ENCODE data around the gene TMC3. TPM values are rescaled to one million over a fixed set of nuclear protein-coding genes. Genes with fewer than 3 reads are reported as not detected.

Gene TMC3
- total RNA-seq, 1 donor from 2014 or later, result not detected

GRCh38 chr15:81400640-81401236 lies 26.7 kb upstream of the TMC3 start:
- Mint-ChIP-seq H3K36me3 (ENCODE audit: low read depth) (no peaks in the 10 kb centered on the region), H3K4me1 (ENCODE audit: low read depth) (no peaks in the 10 kb centered on the region), H3K27ac (no peak overlapping the region), H3K27me3 (ENCODE audit: insufficient read depth) (peaks cover 5% of the 10 kb centered on the region), H3K9me3 (no peaks in the 10 kb centered on the region), H3K4me3 (no peak overlapping the region)
- DNase-seq (ENCODE audit: low spot score), result no peak
- intact Hi-C loops (cut with micrococcal nuclease), result loop anchor here (1.0 to 10.0 kb wide), 6 partner anchors 76 to 416 kb away; partner anchors contain the start of genes MESD and STARD5

- H3K9me3 Mint-ChIP-seq, result no peaks in the 10 kb centered on the region
- H3K27ac Mint-ChIP-seq, result no peak overlapping the region
- H3K4me1 Mint-ChIP-seq (ENCODE audit: low read depth), result no peaks in the 10 kb centered on the region
- DNase-seq (ENCODE audit: low spot score), result no peak
- H3K36me3 Mint-ChIP-seq (ENCODE audit: low read depth), result no peaks in the 10 kb centered on the region
- H3K27me3 Mint-ChIP-seq (ENCODE audit: insufficient read depth), result peaks cover 5% of the 10 kb centered on the region
- intact Hi-C loops (cut with micrococcal nuclease), result no loop called here
- no peak overlapping the region for H3K4me3 Mint-ChIP-seq
Measured at GRCh38 chr15:81398910-81399551, 25.0 kb upstream of the TMC3 start.

GRCh38 chr15:81398456-81398855 lies 24.4 kb upstream of the TMC3 start:
- Mint-ChIP-seq H3K4me3 (no peak overlapping the region), H3K9me3 (no peaks in the 10 kb centered on the region), H3K36me3 (ENCODE audit: low read depth) (no peaks in the 10 kb centered on the region), H3K27me3 (ENCODE audit: insufficient read depth) (peaks cover 5% of the 10 kb centered on the region), H3K27ac (no peak overlapping the region), H3K4me1 (ENCODE audit: low read depth) (no peaks in the 10 kb centered on the region)
- intact Hi-C loops (cut with micrococcal nuclease), result no loop called here
- no peak for DNase-seq (ENCODE audit: low spot score)

- Mint-ChIP-seq H3K4me1 (ENCODE audit: low read depth) (no peaks in the 10 kb centered on the region), H3K27me3 (ENCODE audit: insufficient read depth) (peaks cover 9% of the 10 kb centered on the region)
- intact Hi-C loops (cut with micrococcal nuclease), result no loop called here
Measured at GRCh38 chr15:81394603-81395002, 20.6 kb upstream of the TMC3 start.

GRCh38 chr15:81391657-81392056 lies 17.6 kb upstream of the TMC3 start:
- Mint-ChIP-seq H3K9me3 (no peaks in the 10 kb centered on the region), H3K36me3 (ENCODE audit: low read depth) (no peaks in the 10 kb centered on the region), H3K4me1 (ENCODE audit: low read depth) (no peaks in the 10 kb centered on the region), H3K27me3 (ENCODE audit: insufficient read depth) (peaks cover 16% of the 10 kb centered on the region), H3K4me3 (no peak overlapping the region), H3K27ac (no peak overlapping the region)
- intact Hi-C loops (cut with micrococcal nuclease), result no loop called here
- DNase-seq (ENCODE audit: low spot score), result no peak

More at GRCh38 chr15:81394603-81395002, 20.6 kb upstream of the TMC3 start:
- Mint-ChIP-seq H3K4me3 (no peak overlapping the region), H3K9me3 (no peaks in the 10 kb centered on the region), H3K27ac (no peak overlapping the region), H3K36me3 (ENCODE audit: low read depth) (no peaks in the 10 kb centered on the region)
- no peak for DNase-seq (ENCODE audit: low spot score)

GRCh38 chr15:81388436-81388770 lies 14.4 kb upstream of the TMC3 start:
- Mint-ChIP-seq H3K27me3 (ENCODE audit: insufficient read depth) (peaks cover 13% of the 10 kb centered on the region), H3K27ac (no peak overlapping the region), H3K36me3 (ENCODE audit: low read depth) (no peaks in the 10 kb centered on the region), H3K4me3 (no peak overlapping the region), H3K4me1 (ENCODE audit: low read depth) (peaks cover 12% of the 10 kb centered on the region), H3K9me3 (no peaks in the 10 kb centered on the region)
- intact Hi-C loops (cut with micrococcal nuclease), result no loop called here
- DNase-seq (ENCODE audit: low spot score), result no peak

GRCh38 chr15:81387621-81388435 lies 13.8 kb upstream of the TMC3 start:
- Mint-ChIP-seq H3K36me3 (ENCODE audit: low read depth) (no peaks in the 10 kb centered on the region), H3K4me1 (ENCODE audit: low read depth) (peaks cover 12% of the 10 kb centered on the region), H3K27ac (no peak overlapping the region), H3K9me3 (no peaks in the 10 kb centered on the region), H3K27me3 (ENCODE audit: insufficient read depth) (peaks cover 11% of the 10 kb centered on the region), H3K4me3 (no peak overlapping the region)
- intact Hi-C loops (cut with micrococcal nuclease), result no loop called here
- no peak for DNase-seq (ENCODE audit: low spot score)

DNA sequence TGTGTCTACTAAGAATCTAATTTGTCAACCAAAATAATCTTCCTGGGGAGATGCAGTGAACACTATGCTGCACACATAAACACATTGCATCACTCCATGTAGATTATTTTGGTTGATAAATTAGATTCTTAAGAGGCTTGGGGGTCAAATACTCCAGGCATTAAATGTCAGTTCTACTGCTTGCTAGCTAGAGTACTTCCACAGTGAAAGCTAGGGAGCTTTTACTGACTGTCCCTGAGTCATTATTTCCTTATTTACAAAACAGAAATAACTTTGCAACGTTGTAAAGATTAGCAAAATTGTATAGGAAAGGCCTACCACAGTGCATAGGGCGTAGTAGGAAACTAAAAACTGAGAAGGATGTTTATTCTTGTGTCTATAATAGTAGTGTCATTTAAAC lies 12.9 kb upstream of the TMC3 start:
- no peak for DNase-seq (ENCODE audit: low spot score)
- peaks cover 11% of the 10 kb centered on the region for H3K27me3 Mint-ChIP-seq (ENCODE audit: insufficient read depth)
- peaks cover 12% of the 10 kb centered on the region for H3K4me1 Mint-ChIP-seq (ENCODE audit: low read depth)
- H3K4me3 Mint-ChIP-seq, result no peak overlapping the region
- no peaks in the 10 kb centered on the region for H3K9me3 Mint-ChIP-seq
- no peak overlapping the region for H3K27ac Mint-ChIP-seq
- no peaks in the 10 kb centered on the region for H3K36me3 Mint-ChIP-seq (ENCODE audit: low read depth)
- intact Hi-C loops (cut with micrococcal nuclease), result no loop called here

DNA sequence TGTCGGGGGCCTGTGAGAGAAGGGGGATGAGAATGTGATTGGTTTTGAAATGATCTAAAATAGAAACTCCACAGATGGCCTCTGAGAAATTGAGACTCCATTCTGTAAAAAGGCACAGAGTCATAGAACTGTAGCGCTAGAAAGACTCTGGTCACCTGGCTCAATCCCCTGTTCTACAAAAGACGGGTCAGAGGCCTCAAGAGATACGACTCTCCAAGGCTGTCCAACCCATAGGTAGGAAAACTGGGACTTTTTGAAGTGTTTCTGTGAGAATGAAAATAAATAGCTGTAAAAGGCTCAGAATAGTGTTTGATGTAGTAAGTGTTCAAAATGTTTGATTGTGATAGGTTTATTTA lies 11.7 kb upstream of the TMC3 start:
- Mint-ChIP-seq H3K4me1 (ENCODE audit: low read depth) (peaks cover 18% of the 10 kb centered on the region), H3K36me3 (ENCODE audit: low read depth) (no peaks in the 10 kb centered on the region), H3K4me3 (no peak overlapping the region), H3K27ac (no peak overlapping the region), H3K9me3 (no peaks in the 10 kb centered on the region), H3K27me3 (ENCODE audit: insufficient read depth) (peaks cover 8% of the 10 kb centered on the region)
- no peak for DNase-seq (ENCODE audit: low spot score)
- intact Hi-C loops (cut with micrococcal nuclease), result no loop called here

DNA sequence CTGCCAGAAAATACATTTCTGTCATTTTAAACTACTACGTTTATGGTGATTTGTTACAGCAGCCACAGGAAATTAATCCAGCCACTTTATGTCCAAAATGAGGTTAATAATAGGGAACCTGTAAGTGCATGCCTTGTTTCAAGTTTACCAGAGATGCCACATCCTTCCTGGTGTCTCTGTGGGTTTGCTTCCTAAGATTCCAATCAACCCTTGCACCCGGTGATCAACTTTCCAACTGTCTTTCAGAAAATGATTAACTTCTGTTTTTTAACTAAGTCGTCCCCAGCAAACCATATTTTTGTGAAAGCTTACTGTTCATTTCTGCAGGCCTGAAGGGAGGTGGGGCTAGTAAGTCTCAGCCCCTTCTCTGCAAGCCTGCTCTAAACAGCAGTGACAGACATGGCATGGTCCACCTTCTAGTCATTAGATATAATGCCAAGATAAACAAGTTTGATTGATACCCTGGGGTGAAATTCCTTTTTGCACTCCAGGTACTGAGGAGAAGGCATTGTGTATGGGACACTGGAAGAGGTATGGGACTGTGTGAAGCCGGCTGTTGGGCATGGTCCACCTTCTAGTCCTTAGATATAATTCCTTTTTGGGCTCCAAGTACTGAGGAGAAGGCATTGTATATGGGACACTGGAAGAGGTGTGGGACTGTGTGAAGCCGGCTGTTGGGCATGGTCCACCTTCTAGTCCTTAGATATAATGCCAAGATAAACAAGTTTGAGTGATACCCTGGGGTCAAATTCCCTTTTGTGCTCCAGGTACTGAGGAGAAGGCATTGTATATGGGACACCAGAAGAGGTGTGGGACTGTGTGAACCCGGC lies 11.1 kb upstream of the TMC3 start:
- Mint-ChIP-seq H3K9me3 (no peaks in the 10 kb centered on the region), H3K27me3 (ENCODE audit: insufficient read depth) (peaks cover 8% of the 10 kb centered on the region), H3K4me3 (no peak overlapping the region), H3K4me1 (ENCODE audit: low read depth) (peaks cover 24% of the 10 kb centered on the region), H3K36me3 (ENCODE audit: low read depth) (no peaks in the 10 kb centered on the region), H3K27ac (no peak overlapping the region)
- DNase-seq (ENCODE audit: low spot score), result no peak
- intact Hi-C loops (cut with micrococcal nuclease), result no loop called here

- Mint-ChIP-seq H3K27me3 (ENCODE audit: insufficient read depth) (peaks cover 5% of the 10 kb centered on the region), H3K4me1 (ENCODE audit: low read depth) (peaks cover 27% of the 10 kb centered on the region), H3K36me3 (ENCODE audit: low read depth) (no peaks in the 10 kb centered on the region), H3K27ac (no peak overlapping the region), H3K9me3 (no peaks in the 10 kb centered on the region), H3K4me3 (no peak overlapping the region)
- intact Hi-C loops (cut with micrococcal nuclease), result no loop called here
- DNase-seq (ENCODE audit: low spot score), result no peak
Measured at GRCh38 chr15:81381720-81382119, 7.7 kb upstream of the TMC3 start.

DNA sequence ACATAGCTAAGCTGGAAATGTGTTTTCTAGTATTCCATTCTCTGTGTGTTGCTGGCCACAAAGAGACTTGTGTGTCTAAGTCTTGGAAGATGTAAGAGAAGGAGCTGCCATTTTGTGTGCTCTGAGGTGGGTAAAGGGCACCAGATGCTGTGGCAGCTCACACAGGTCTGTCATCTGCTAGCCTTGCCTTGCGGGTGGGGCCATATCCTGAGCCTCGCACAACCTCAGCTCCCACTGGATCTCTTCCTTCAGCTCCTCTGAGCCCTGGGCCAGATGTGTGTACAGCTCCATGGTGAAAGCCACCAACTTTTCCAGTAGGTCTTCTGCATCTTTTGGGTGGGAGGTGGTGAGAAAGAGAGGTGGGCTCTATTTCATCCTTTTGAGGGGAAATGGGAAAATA lies 6.7 kb upstream of the TMC3 start:
- DNase-seq (ENCODE audit: low spot score), result no peak
- H3K36me3 Mint-ChIP-seq (ENCODE audit: low read depth), result no peaks in the 10 kb centered on the region
- intact Hi-C loops (cut with micrococcal nuclease), result no loop called here
- peaks cover 5% of the 10 kb centered on the region for H3K27me3 Mint-ChIP-seq (ENCODE audit: insufficient read depth)
- H3K9me3 Mint-ChIP-seq, result no peaks in the 10 kb centered on the region
- H3K4me3 Mint-ChIP-seq, result no peak overlapping the region
- H3K4me1 Mint-ChIP-seq (ENCODE audit: low read depth), result peaks cover 27% of the 10 kb centered on the region
- no peak overlapping the region for H3K27ac Mint-ChIP-seq

- Mint-ChIP-seq H3K36me3 (ENCODE audit: low read depth) (no peaks in the 10 kb centered on the region), H3K27ac (no peak overlapping the region), H3K27me3 (ENCODE audit: insufficient read depth) (peaks cover 5% of the 10 kb centered on the region), H3K4me1 (ENCODE audit: low read depth) (peaks cover 27% of the 10 kb centered on the region), H3K4me3 (no peak overlapping the region), H3K9me3 (no peaks in the 10 kb centered on the region)
- no peak for DNase-seq (ENCODE audit: low spot score)
- intact Hi-C loops (cut with micrococcal nuclease), result no loop called here
Measured at GRCh38 chr15:81380203-81380602, 6.2 kb upstream of the TMC3 start.
